HepG2 (cell line): Measurements from ENCODE around the gene COG4. TPM values are rescaled to one million over a fixed set of nuclear protein-coding genes. Genes with fewer than 3 reads are reported as not detected.

Source experiments
- CBX1 ChIP-seq: IDR thresholded peaks from one replicate; pipeline ENCODE4 v1.6.1; 2016; ENCODE audit warnings: antibody characterized with exemption, low read depth
- ELF4 ChIP-seq: sonication (generic); formaldehyde crosslinking; IDR thresholded peaks from 2 replicates; pipeline ENCODE4 v1.5.0; 2020; ENCODE audit warnings: missing genetic modification reagents, mild to moderate bottlenecking, moderate library complexity, borderline replicate concordance
- FOXM1 ChIP-seq: sonication (generic); formaldehyde crosslinking; IDR thresholded peaks from 2 replicates; pipeline ENCODE4 v1.5.0; 2020; ENCODE audit warnings: missing genetic modification reagents
- HCFC1 ChIP-seq: fragments of 150-350 bp; IDR thresholded peaks from 2 replicates; pipeline ENCODE4 v1.6.1; 2014; ENCODE audit warnings: low read depth, low read length
- NCOA1 ChIP-seq: sonication (generic); formaldehyde crosslinking; IDR thresholded peaks from 2 replicates; pipeline ENCODE4 v1.9.0; 2021; ENCODE audit warnings: missing genetic modification reagents
- PTBP1 ChIP-seq: fragments of 200-400 bp; formaldehyde crosslinking; IDR thresholded peaks from 2 replicates; pipeline ENCODE4 v1.6.1; 2018; ENCODE audit warnings: low read length, low read depth; ENCODE audit not compliant: poor library complexity, severe bottlenecking
- RAD51 ChIP-seq: fragments of 450-650 bp; IDR thresholded peaks from 2 replicates; pipeline ENCODE4 v1.6.1; 2016; ENCODE audit warnings: borderline replicate concordance
- RELA ChIP-seq: sonication (generic); formaldehyde crosslinking; IDR thresholded peaks from 2 replicates; pipeline ENCODE4 v1.4.0; 2020; ENCODE audit warnings: missing genetic modification reagents
- SAP130 ChIP-seq: IDR thresholded peaks from 2 replicates; pipeline ENCODE4 v1.6.1; 2016; ENCODE audit warnings: low read depth
- SNRNP70 ChIP-seq: fragments of 200-400 bp; formaldehyde crosslinking; IDR thresholded peaks from 2 replicates; pipeline ENCODE4 v1.6.1; 2017; ENCODE audit warnings: mild to moderate bottlenecking, low read depth, low read length, moderate library complexity
- U2AF1 ChIP-seq: fragments of 200-400 bp; formaldehyde crosslinking; optimal IDR thresholded peaks from 2 replicates; pipeline ENCODE3; 2017; ENCODE audit warnings: mild to moderate bottlenecking, low read depth, low read length
- XBP1 ChIP-seq: sonication (generic); formaldehyde crosslinking; IDR thresholded peaks from 2 replicates; pipeline ENCODE4 v1.5.0; 2020; ENCODE audit warnings: missing genetic modification reagents
- ZEB1 ChIP-seq: IDR thresholded peaks from 2 replicates; pipeline ENCODE4 v1.6.1; 2012; ENCODE audit warnings: mild to moderate bottlenecking, low read depth, inconsistent platforms; ENCODE audit not compliant: insufficient replicate concordance
- ZNF282 ChIP-seq: fragments of 450-650 bp; IDR thresholded peaks from 2 replicates; pipeline ENCODE4 v1.6.1; 2018; ENCODE audit not compliant: partially characterized antibody
- ZNF34 ChIP-seq: sonication (generic); formaldehyde crosslinking; IDR thresholded peaks from 2 replicates; pipeline ENCODE4 v1.4.0; 2020; ENCODE audit warnings: mild to moderate bottlenecking, missing genetic modification reagents, borderline replicate concordance
- ZNF354B ChIP-seq: sonication (generic); formaldehyde crosslinking; IDR thresholded peaks from 2 replicates; pipeline ENCODE4 v1.8.0; 2022; ENCODE audit warnings: mild to moderate bottlenecking, missing genetic modification reagents
- ZNF460 ChIP-seq: sonication (generic); formaldehyde crosslinking; IDR thresholded peaks from 2 replicates; pipeline ENCODE4 v1.5.1; 2020; ENCODE audit warnings: missing genetic modification reagents, mild to moderate bottlenecking, borderline replicate concordance
- ZNF556 ChIP-seq: sonication (generic); formaldehyde crosslinking; IDR thresholded peaks from 2 replicates; pipeline ENCODE4 v1.4.0; 2020; ENCODE audit warnings: mild to moderate bottlenecking, missing genetic modification reagents, borderline replicate concordance
- ZNF720 ChIP-seq: sonication (generic); formaldehyde crosslinking; IDR thresholded peaks from 2 replicates; pipeline ENCODE4 v1.4.0; 2020; ENCODE audit warnings: missing genetic modification reagents
- ZNF891 ChIP-seq: sonication (generic); formaldehyde crosslinking; IDR thresholded peaks from 2 replicates; pipeline ENCODE4 v1.5.0; 2020; ENCODE audit warnings: mild to moderate bottlenecking, missing genetic modification reagents
- polyA plus RNA-seq, 8 experiments: library from polyadenylated mRNA; depleted of rRNA in 3 of 8; stranded (reverse) in 7 of 8; unstranded in 1 of 8; fragments of >200 nt; fragmentation: Illumina TruSeq in 4 of 8; extraction: Trizol in 4 of 8; gene quantifications; 2 replicates each; pipeline versions ENCODE4 v1.2.1 to v1.2.3, GENCODE V29; 2011 to 2016; ENCODE audit warnings: low read depth in 4 of 8, missing spikeins in 1 of 8, mixed read lengths in 1 of 8; ENCODE audit not compliant: insufficient read depth in 1 of 8
- total RNA-seq, 5 experiments: library from RNA; depleted of rRNA; stranded (reverse); fragments of >200 nt; fragmentation: Illumina TruSeq; extraction: Trizol; gene quantifications; 2 replicates each; pipeline ENCODE4 v1.2.3, GENCODE V29; 2016; ENCODE audit warnings: low read depth in 1 of 5
- TF ChIP-seq, protein P1 (sequence below): sonication (generic); formaldehyde crosslinking; IDR thresholded peaks from 2 replicates; pipeline ENCODE4 v1.4.0; 2020; ENCODE audit warnings: missing genetic modification reagents
- TF ChIP-seq, protein P2 (sequence below): sonication (generic); formaldehyde crosslinking; IDR thresholded peaks from 2 replicates; pipeline ENCODE4 v1.9.0; 2021; ENCODE audit warnings: missing genetic modification reagents, borderline replicate concordance
- TF ChIP-seq, protein P3 (sequence below): sonication (generic); formaldehyde crosslinking; IDR thresholded peaks from 2 replicates; pipeline ENCODE4 v1.5.0; 2020; ENCODE audit warnings: missing genetic modification reagents
- TF ChIP-seq, protein P4 (sequence below): IDR thresholded peaks from 2 replicates; pipeline ENCODE4 v1.6.1; 2012; ENCODE audit warnings: inconsistent platforms

COG4 gene
- total and polyA plus RNA-seq, 2 of the 13 experiments (the other 11 are each of a cell fraction or from before 2014, with no cell fraction given): 51.1 to 73.8 TPM

DNA sequence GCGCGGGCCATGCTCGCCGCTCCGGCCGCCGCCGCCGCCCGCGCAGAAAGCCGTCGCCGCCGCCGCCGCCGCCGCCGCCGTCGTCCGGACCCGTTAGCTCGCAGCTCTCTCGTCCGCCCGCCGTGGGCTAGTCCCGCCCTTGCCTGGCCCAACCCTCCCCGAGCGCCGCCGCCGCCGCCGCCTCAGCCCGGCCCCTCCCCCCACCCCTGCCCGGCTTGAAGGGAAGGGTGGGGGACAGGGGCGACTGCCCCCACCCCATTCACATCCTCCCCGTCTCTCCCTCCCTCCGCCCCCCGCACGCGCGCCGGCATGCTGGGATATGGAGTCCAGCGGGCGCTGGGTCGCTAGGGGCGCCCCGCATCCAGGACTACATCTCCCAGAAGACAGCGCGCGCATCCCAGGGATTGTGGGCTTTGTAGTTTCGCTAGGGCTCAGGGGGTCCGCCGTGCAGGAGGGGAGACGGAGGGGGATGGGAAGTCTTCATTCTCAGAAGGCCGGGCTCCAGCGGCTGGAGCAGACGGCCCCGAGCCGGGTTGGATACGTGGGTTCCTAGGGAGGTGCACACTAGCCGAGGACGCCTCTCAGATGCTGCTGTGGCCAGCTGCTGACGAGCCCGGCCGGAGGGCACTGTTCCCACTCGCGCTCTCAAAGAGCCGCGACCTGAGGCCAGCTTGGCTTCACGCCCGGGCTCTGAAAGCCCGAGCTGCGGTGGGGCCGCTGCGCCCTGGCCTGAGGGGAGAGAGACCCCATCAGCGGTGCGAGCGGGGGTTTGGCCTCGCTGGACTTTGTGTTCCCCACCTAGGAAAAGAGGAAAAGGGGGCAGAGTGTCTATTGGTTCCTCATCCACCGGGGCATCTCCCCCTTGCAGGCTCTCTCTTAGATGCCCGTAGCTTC is 84.1 kb downstream of the COG4 start, which contains the start of gene ST3GAL2 (continued):
- TF ChIP-seq FOXM1 (CRISPR knock-in tag) (no peak), ZNF891 (CRISPR knock-in tag) (no peak; the same call in 1 of the 2 replicates), ZNF354B (CRISPR knock-in tag) (peak; percentile 90; the same call in 1 of the 2 replicates), ZNF282 (no peak), ZEB1 (no peak), CBX1 (no peak), NCOA1 (CRISPR knock-in tag) (peak; percentile 94), SAP130 (CRISPR knock-in tag) (0 out of 2 replicates have a peak, but pooled peaks have one; percentile 21), RAD51 (no peak), ZNF34 (CRISPR knock-in tag) (0 out of 2 replicates have a peak, but pooled peaks have one; percentile 47), ELF4 (CRISPR knock-in tag) (no peak; the same call in 1 of the 2 replicates), ZNF720 (CRISPR knock-in tag) (no peak), RELA (CRISPR knock-in tag) (no peak), SNRNP70 (no peak), XBP1 (no peak), ZNF556 (CRISPR knock-in tag) (peak; percentile 94), ZNF460 (CRISPR knock-in tag) (no peak; the same call in 1 of the 2 replicates), U2AF1 (peak; percentile 33), HCFC1 (peak; percentile 100), PTBP1 (peak; percentile 72)
- TF ChIP-seq, protein P1, sequence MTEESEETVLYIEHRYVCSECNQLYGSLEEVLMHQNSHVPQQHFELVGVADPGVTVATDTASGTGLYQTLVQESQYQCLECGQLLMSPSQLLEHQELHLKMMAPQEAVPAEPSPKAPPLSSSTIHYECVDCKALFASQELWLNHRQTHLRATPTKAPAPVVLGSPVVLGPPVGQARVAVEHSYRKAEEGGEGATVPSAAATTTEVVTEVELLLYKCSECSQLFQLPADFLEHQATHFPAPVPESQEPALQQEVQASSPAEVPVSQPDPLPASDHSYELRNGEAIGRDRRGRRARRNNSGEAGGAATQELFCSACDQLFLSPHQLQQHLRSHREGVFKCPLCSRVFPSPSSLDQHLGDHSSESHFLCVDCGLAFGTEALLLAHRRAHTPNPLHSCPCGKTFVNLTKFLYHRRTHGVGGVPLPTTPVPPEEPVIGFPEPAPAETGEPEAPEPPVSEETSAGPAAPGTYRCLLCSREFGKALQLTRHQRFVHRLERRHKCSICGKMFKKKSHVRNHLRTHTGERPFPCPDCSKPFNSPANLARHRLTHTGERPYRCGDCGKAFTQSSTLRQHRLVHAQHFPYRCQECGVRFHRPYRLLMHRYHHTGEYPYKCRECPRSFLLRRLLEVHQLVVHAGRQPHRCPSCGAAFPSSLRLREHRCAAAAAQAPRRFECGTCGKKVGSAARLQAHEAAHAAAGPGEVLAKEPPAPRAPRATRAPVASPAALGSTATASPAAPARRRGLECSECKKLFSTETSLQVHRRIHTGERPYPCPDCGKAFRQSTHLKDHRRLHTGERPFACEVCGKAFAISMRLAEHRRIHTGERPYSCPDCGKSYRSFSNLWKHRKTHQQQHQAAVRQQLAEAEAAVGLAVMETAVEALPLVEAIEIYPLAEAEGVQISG (CRISPR knock-in tag): peak; percentile 91
- TF ChIP-seq, protein P2, sequence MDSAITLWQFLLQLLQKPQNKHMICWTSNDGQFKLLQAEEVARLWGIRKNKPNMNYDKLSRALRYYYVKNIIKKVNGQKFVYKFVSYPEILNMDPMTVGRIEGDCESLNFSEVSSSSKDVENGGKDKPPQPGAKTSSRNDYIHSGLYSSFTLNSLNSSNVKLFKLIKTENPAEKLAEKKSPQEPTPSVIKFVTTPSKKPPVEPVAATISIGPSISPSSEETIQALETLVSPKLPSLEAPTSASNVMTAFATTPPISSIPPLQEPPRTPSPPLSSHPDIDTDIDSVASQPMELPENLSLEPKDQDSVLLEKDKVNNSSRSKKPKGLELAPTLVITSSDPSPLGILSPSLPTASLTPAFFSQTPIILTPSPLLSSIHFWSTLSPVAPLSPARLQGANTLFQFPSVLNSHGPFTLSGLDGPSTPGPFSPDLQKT (CRISPR knock-in tag): peak; percentile 87; the same call in 1 of the 2 replicates
- TF ChIP-seq, protein P3, sequence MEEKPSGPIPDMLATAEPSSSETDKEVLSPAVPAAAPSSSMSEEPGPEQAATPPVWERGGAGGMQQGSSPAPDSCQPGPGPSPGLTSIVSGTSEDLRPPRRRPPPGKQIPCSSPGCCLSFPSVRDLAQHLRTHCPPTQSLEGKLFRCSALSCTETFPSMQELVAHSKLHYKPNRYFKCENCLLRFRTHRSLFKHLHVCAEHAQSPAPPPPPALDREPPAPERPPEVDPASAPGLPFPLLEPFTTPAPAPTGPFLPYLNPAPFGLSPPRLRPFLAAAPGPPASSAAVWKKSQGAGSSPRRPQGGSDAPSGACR (CRISPR knock-in tag): peak; percentile 87
- TF ChIP-seq, protein P4, sequence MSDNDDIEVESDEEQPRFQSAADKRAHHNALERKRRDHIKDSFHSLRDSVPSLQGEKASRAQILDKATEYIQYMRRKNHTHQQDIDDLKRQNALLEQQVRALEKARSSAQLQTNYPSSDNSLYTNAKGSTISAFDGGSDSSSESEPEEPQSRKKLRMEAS: no peak
